Neural cell (in vitro differentiated cells): ENCODE results near the gene GOSR1. TPM values are rescaled to one million over a fixed set of nuclear protein-coding genes. Genes with fewer than 3 reads are reported as not detected.

ENCODE experiments used
- H2AFZ ChIP-seq: fragments of 200-600, 300-800 bp; sonication (generic), shearing (Covaris generic); 2 replicates; pipeline ENCODE4 v1.6.0; 2014; ENCODE audit warnings: low read depth, mild to moderate bottlenecking, antibody characterized with exemption, low read length, moderate library complexity
- H3F3A ChIP-seq: fragments of 200-600 bp; shearing (Covaris generic); 2 replicates; pipeline ENCODE4 v1.6.1; 2016; ENCODE audit warnings: mild to moderate bottlenecking, moderate library complexity, mixed read lengths, antibody characterized with exemption, low read length; ENCODE audit not compliant: insufficient read depth, poor library complexity, severe bottlenecking
- H3K27ac ChIP-seq: fragments of 200-600, 300-800 bp; sonication (generic), shearing (Covaris generic); 2 replicates; pipeline ENCODE4 v1.5.1; 2014; ENCODE audit warnings: mild to moderate bottlenecking, low read length, moderate library complexity
- H3K27me3 ChIP-seq: fragments of 300-800, 200-600 bp; sonication (generic), shearing (Covaris generic); 2 replicates; pipeline ENCODE4 v1.6.0; 2014; ENCODE audit warnings: mild to moderate bottlenecking, low read depth, low read length, moderate library complexity; ENCODE audit not compliant: insufficient read depth
- H3K36me3 ChIP-seq: fragments of 300-800, 200-600 bp; sonication (generic), shearing (Covaris generic); 2 replicates; pipeline ENCODE4 v1.5.1; 2014; ENCODE audit warnings: mild to moderate bottlenecking, antibody characterized with exemption, low read length, moderate library complexity; ENCODE audit not compliant: insufficient read depth
- H3K4me2 ChIP-seq: fragments of 300-800, 200-600 bp; sonication (generic), shearing (Covaris generic); 2 replicates; pipeline ENCODE4 v1.6.0; 2014; ENCODE audit warnings: mild to moderate bottlenecking, low read length
- H3K4me3 ChIP-seq: fragments of 300-800, 200-600 bp; sonication (generic), shearing (Covaris generic); 2 replicates; pipeline ENCODE4 v1.5.1; 2014; ENCODE audit warnings: mild to moderate bottlenecking, low read length, moderate library complexity
- H3K79me2 ChIP-seq: fragments of 200-600 bp; shearing (Covaris generic); replicated peaks from 2 replicates; pipeline ENCODE4 v1.6.0; 2014; ENCODE audit warnings: mild to moderate bottlenecking, low read length, moderate library complexity; ENCODE audit not compliant: insufficient read depth
- H3K9ac ChIP-seq: fragments of 300-800, 200-600 bp; sonication (generic), shearing (Covaris generic); 2 replicates; pipeline ENCODE4 v1.6.1; 2016; ENCODE audit warnings: mild to moderate bottlenecking, low read length, mixed read lengths
- H3K9me2 ChIP-seq: fragments of 200-600 bp; shearing (Covaris generic); 2 replicates; pipeline ENCODE4 v1.6.1; 2016; ENCODE audit warnings: mild to moderate bottlenecking, low read length, mixed read lengths; ENCODE audit not compliant: insufficient read depth
- H3K9me3 ChIP-seq: fragments of 200-600, 300-800 bp; sonication (generic), shearing (Covaris generic); 2 replicates; pipeline ENCODE4 v1.6.1; 2016; ENCODE audit warnings: mild to moderate bottlenecking, mixed run types, low read length, moderate library complexity, mixed read lengths
- H4K20me1 ChIP-seq: fragments of 200-600 bp; shearing (Covaris generic); 2 replicates; pipeline ENCODE4 v1.6.1; 2016; ENCODE audit warnings: mild to moderate bottlenecking, mixed run types; ENCODE audit not compliant: insufficient read depth
- CTCF ChIP-seq: fragments of 450-650 bp; IDR thresholded peaks from 2 replicates; pipeline ENCODE4 v1.5.1; 2014; ENCODE audit warnings: antibody characterized with exemption, mild to moderate bottlenecking, moderate library complexity; ENCODE audit not compliant: poor library complexity, severe bottlenecking
- EP300 ChIP-seq: fragments of 450-650 bp; conservative IDR thresholded peaks from 2 replicates; pipeline ENCODE4 v1.6.1; 2014; ENCODE audit warnings: antibody characterized with exemption, mild to moderate bottlenecking, moderate library complexity; ENCODE audit not compliant: poor library complexity, severe bottlenecking
- EZH2 ChIP-seq: fragments of 200-600, 300-800 bp; shearing (Covaris generic), sonication (generic); IDR thresholded peaks from 2 replicates; pipeline ENCODE4 v1.6.1; 2014; ENCODE audit warnings: antibody characterized with exemption, low read length, borderline replicate concordance, mild to moderate bottlenecking; ENCODE audit not compliant: insufficient read depth, poor library complexity, severe bottlenecking
- MXI1 ChIP-seq: fragments of 450-650 bp; conservative IDR thresholded peaks from 2 replicates; pipeline ENCODE4 v1.6.1; 2014; ENCODE audit warnings: antibody characterized with exemption, mild to moderate bottlenecking; ENCODE audit not compliant: poor library complexity, severe bottlenecking
- POLR2AphosphoS5 ChIP-seq: IDR thresholded peaks from 2 replicates; pipeline ENCODE4 v1.6.1; 2012
- RAD21 ChIP-seq: fragments of 450-650 bp; conservative IDR thresholded peaks from 2 replicates; pipeline ENCODE4 v1.6.1; 2014; ENCODE audit warnings: antibody characterized with exemption, mild to moderate bottlenecking, moderate library complexity
- REST ChIP-seq: IDR thresholded peaks from 2 replicates; pipeline ENCODE4 v1.6.1; 2012; ENCODE audit warnings: borderline replicate concordance
- SMC3 ChIP-seq: fragments of 450-650 bp; conservative IDR thresholded peaks from 2 replicates; pipeline ENCODE4 v1.6.1; 2014; ENCODE audit warnings: antibody characterized with exemption, mild to moderate bottlenecking, moderate library complexity; ENCODE audit not compliant: poor library complexity
- TAF1 ChIP-seq: IDR thresholded peaks from 2 replicates; pipeline ENCODE4 v1.6.1; 2012; ENCODE audit warnings: low read depth
- polyA plus RNA-seq: library from polyadenylated mRNA; depleted of rRNA; stranded (reverse); fragments of >200 nt; gene quantifications from 2 replicates; pipeline ENCODE4 v1.2.3, GENCODE V29; 2014

The GOSR1 gene
- polyA plus RNA-seq, 1 donor from 2014 or later: 20.1 TPM

- H3K9me3 ChIP-seq: no peaks in the 10 kb centered on the region
- no peaks in the 10 kb centered on the region for H3K27me3 ChIP-seq
- no peaks in the 10 kb centered on the region for H4K20me1 ChIP-seq
- TF ChIP-seq CTCF (no peak), MXI1 (no peak), EZH2 (no peak), TAF1 (no peak), SMC3 (no peak), RAD21 (no peak), REST (no peak), EP300 (no peak), POLR2AphosphoS5 (no peak)
- H3K9ac ChIP-seq: no peak overlapping the region
- H3K4me2 ChIP-seq: no peak overlapping the region
- H3K9me2 ChIP-seq: no peaks in the 10 kb centered on the region
- H3K36me3 ChIP-seq: no peaks in the 10 kb centered on the region
- no peak overlapping the region for H3K27ac ChIP-seq
- H3K4me3 ChIP-seq: no peak overlapping the region
- H2AFZ ChIP-seq: no peak overlapping the region
- H3K79me2 ChIP-seq: peaks cover 1% of the 10 kb centered on the region
- H3F3A ChIP-seq: no peaks in the 10 kb centered on the region
Measured at GRCh38 chr17:30472238-30472890, 4.8 kb upstream of the GOSR1 start.

GRCh38 chr17:30475206-30475605, 2.0 kb upstream of the GOSR1 start:
- no peak overlapping the region for H3K27ac ChIP-seq
- H2AFZ ChIP-seq: no peak overlapping the region
- no peaks in the 10 kb centered on the region for H4K20me1 ChIP-seq
- TF ChIP-seq SMC3 (no peak), EP300 (no peak), EZH2 (no peak), CTCF (no peak), MXI1 (no peak), TAF1 (no peak), REST (no peak), RAD21 (no peak), POLR2AphosphoS5 (no peak)
- no peaks in the 10 kb centered on the region for H3K9me2 ChIP-seq
- H3K79me2 ChIP-seq: peaks cover 21% of the 10 kb centered on the region
- H3K4me2 ChIP-seq: no peak overlapping the region
- H3K9me3 ChIP-seq: no peaks in the 10 kb centered on the region
- no peak overlapping the region for H3K4me3 ChIP-seq
- no peaks in the 10 kb centered on the region for H3F3A ChIP-seq
- no peak overlapping the region for H3K9ac ChIP-seq
- H3K27me3 ChIP-seq: no peaks in the 10 kb centered on the region
- H3K36me3 ChIP-seq: no peaks in the 10 kb centered on the region
